GM12878 (cell line): ENCODE measurements around the gene SYCP3. TPM values are rescaled to one million over a fixed set of nuclear protein-coding genes. Genes with fewer than 3 reads are reported as not detected.

ENCODE experiments used
- ATAC-seq: fragments of 200-7000 bp; cut with Tn5 transposase; 3 replicates; pipeline ENCODE4 v1.9.1; 2020; ENCODE audit warnings: mild to moderate bottlenecking, moderate library complexity
- BruUV-seq: library from RNA; stranded (reverse); fragments of 400-500 nt; replicated peaks from 2 replicates; lab custom pipeline; 2021; lab: Mats Ljungman, UMichigan
- CTCF ChIA-PET: fragments of 300-600 bp; sonication (Branson Sonifier 250); formaldehyde crosslinking; extraction: SDS; loops from one replicate; lab custom pipeline; 2021; ENCODE audit warnings: inconsistent platforms; lab: Yijun Ruan, JAX
- POLR2A ChIA-PET: fragments of 350-600 bp; formaldehyde crosslinking; extraction: SDS; loops from one replicate; lab custom pipeline; 2021; ENCODE audit warnings: inconsistent platforms; lab: Charles Lee
- RAD21 ChIA-PET: fragments of 300-600 bp; sonication (Branson Sonifier 250); formaldehyde crosslinking; loops from one replicate; lab custom pipeline; 2023; ENCODE audit warnings: antibody characterized with exemption; ENCODE audit not compliant: unreplicated experiment; lab: Charles Lee
- SMC1A ChIA-PET: fragments of 300-600 bp; sonication (Branson Sonifier 250); formaldehyde crosslinking; loops from one replicate; lab custom pipeline; 2023; ENCODE audit not compliant: unreplicated experiment, uncharacterized antibody; lab: Charles Lee
- DNase-seq: peaks from one replicate; pipeline ENCODE4 v3.0.0-alpha.2; 2011; ENCODE audit warnings: low read depth, low spot score
- FAIRE-seq: peaks from 3 replicates; lab custom pipeline; 2011; peaks lifted over from hg19 to GRCh38; lab: Jason Lieb, UNC
- H2AFZ ChIP-seq: 2 replicates; pipeline ENCODE4 v1.6.0; 2011; ENCODE audit warnings: low read depth, low read length, control low read depth; ENCODE audit not compliant: control insufficient read depth
- H3K27ac ChIP-seq: 2 replicates; pipeline ENCODE4 v1.5.1; 2011; ENCODE audit warnings: control low read depth; ENCODE audit not compliant: control insufficient read depth, insufficient read depth
- H3K27me3 ChIP-seq, 2 experiments: replicated peaks in 1 of 2; 2 replicates each; pipeline versions ENCODE4 v1.6.0 to v1.6.1; 2011; ENCODE audit warnings: low read length in 1 of 2; ENCODE audit not compliant: control insufficient read depth in 2 of 2, insufficient read depth in 2 of 2
- H3K36me3 ChIP-seq, 2 experiments: 2 replicates each; pipeline ENCODE4 v1.5.1; 2011; ENCODE audit warnings: low read length in 1 of 2; ENCODE audit not compliant: control insufficient read depth in 2 of 2, insufficient read depth in 2 of 2
- H3K4me1 ChIP-seq: 2 replicates; pipeline ENCODE4 v1.6.1; 2011; ENCODE audit warnings: mild to moderate bottlenecking, low read length, moderate library complexity, mixed read lengths; ENCODE audit not compliant: control insufficient read depth, insufficient read depth
- H3K4me2 ChIP-seq: 2 replicates; pipeline ENCODE4 v1.6.0; 2011; ENCODE audit warnings: control low read depth; ENCODE audit not compliant: control insufficient read depth, insufficient read depth
- H3K4me3 ChIP-seq: fragments of 200-600 bp; sonication (generic); 2 replicates; pipeline ENCODE4 v1.5.1; 2016
- H3K79me2 ChIP-seq: 2 replicates; pipeline ENCODE4 v1.6.0; 2011; ENCODE audit warnings: low read length; ENCODE audit not compliant: control insufficient read depth, insufficient read depth
- H3K9ac ChIP-seq: 2 replicates; pipeline ENCODE4 v1.8.0; 2011; ENCODE audit warnings: low read length, control low read depth, mixed read lengths; ENCODE audit not compliant: control insufficient read depth, insufficient read depth
- H3K9me3 ChIP-seq: replicated peaks from 3 replicates; pipeline ENCODE4 v1.5.1; 2011; ENCODE audit warnings: mild to moderate bottlenecking, low read length; ENCODE audit not compliant: control insufficient read depth, insufficient read depth
- H4K20me1 ChIP-seq: 2 replicates; pipeline ENCODE4 v1.6.0; 2011; ENCODE audit not compliant: control insufficient read depth, insufficient read depth
- BHLHE40 ChIP-seq, 2 experiments: fragments of 450-650 bp in 1 of 2; IDR thresholded peaks; 2 replicates each; pipeline ENCODE4 v1.6.1; 2011 to 2017; ENCODE audit warnings: low read depth in 2 of 2, borderline replicate concordance in 1 of 2, improper control_type of control experiment in 1 of 2, low read length in 1 of 2, mild to moderate bottlenecking in 1 of 2
- CHD4 ChIP-seq: fragments of 200-600 bp; sonication (generic); IDR thresholded peaks from 2 replicates; pipeline ENCODE4 v1.6.1; 2016; ENCODE audit warnings: mild to moderate bottlenecking
- DPF2 ChIP-seq: fragments of 450-650 bp; IDR thresholded peaks from 2 replicates; pipeline ENCODE4 v1.6.1; 2017; ENCODE audit warnings: mild to moderate bottlenecking
- EP300 ChIP-seq, 2 experiments: fragments of 150-350 bp in 1 of 2; IDR thresholded peaks; 2 replicates each; pipeline ENCODE4 v1.6.1; 2011 to 2012; ENCODE audit warnings: low read depth in 2 of 2, low read length in 2 of 2, borderline replicate concordance in 1 of 2, improper control_type of control experiment in 1 of 2, inconsistent platforms in 1 of 2; ENCODE audit not compliant: control insufficient read depth in 1 of 2
- ETV6 ChIP-seq, 2 experiments: fragments of 450-650 bp in 1 of 2; IDR thresholded peaks in 1 of 2; conservative IDR thresholded peaks in 1 of 2; 2 replicates each; pipeline ENCODE4 v1.6.1; 2014; ENCODE audit warnings: antibody characterized with exemption in 1 of 2, borderline replicate concordance in 1 of 2, low read depth in 1 of 2, mild to moderate bottlenecking in 1 of 2, moderate library complexity in 1 of 2
- FOXK2 ChIP-seq: fragments of 450-650 bp; IDR thresholded peaks from 2 replicates; pipeline ENCODE4 v1.6.1; 2017; ENCODE audit warnings: mild to moderate bottlenecking, moderate library complexity
- HCFC1 ChIP-seq: fragments of 150-350 bp; IDR thresholded peaks from 2 replicates; pipeline ENCODE4 v1.6.1; 2014; ENCODE audit warnings: low read length
- IKZF2 ChIP-seq, 2 experiments: fragments of 450-650 bp; IDR thresholded peaks; 2 replicates each; pipeline ENCODE4 v1.6.1; 2017; ENCODE audit warnings: mild to moderate bottlenecking in 2 of 2, moderate library complexity in 2 of 2
- IRF4 ChIP-seq: IDR thresholded peaks from 2 replicates; pipeline ENCODE4 v1.6.1; 2011; ENCODE audit warnings: low read depth, low read length
- MLLT1 ChIP-seq: fragments of 450-650 bp; IDR thresholded peaks from 2 replicates; pipeline ENCODE4 v1.6.1; 2016; ENCODE audit warnings: mild to moderate bottlenecking
- NFIC ChIP-seq: IDR thresholded peaks from 2 replicates; pipeline ENCODE4 v1.6.1; 2012; ENCODE audit warnings: low read depth, mild to moderate bottlenecking, inconsistent platforms, low read length, moderate library complexity
- PAX8 ChIP-seq: fragments of 450-650 bp; IDR thresholded peaks from 2 replicates; pipeline ENCODE4 v1.6.1; 2017; ENCODE audit warnings: mild to moderate bottlenecking, moderate library complexity
- POLR2AphosphoS2 ChIP-seq: IDR thresholded peaks from 2 replicates; pipeline ENCODE4 v1.6.1; 2011; ENCODE audit warnings: low read depth, mild to moderate bottlenecking, low read length, improper control_type of control experiment, moderate library complexity
- SMC3 ChIP-seq: IDR thresholded peaks from 2 replicates; pipeline ENCODE4 v1.6.1; 2011; ENCODE audit warnings: low read length, improper control_type of control experiment, borderline replicate concordance
- TAF1 ChIP-seq: IDR thresholded peaks from 2 replicates; pipeline ENCODE4 v1.6.1; 2011; ENCODE audit warnings: mild to moderate bottlenecking, low read depth, low read length, borderline replicate concordance
- TCF7 ChIP-seq: IDR thresholded peaks from 2 replicates; pipeline ENCODE4 v1.6.1; 2014; ENCODE audit warnings: antibody characterized with exemption, borderline replicate concordance
- USF2 ChIP-seq: IDR thresholded peaks from 2 replicates; pipeline ENCODE4 v1.6.1; 2011; ENCODE audit warnings: low read depth, low read length, improper control_type of control experiment, borderline replicate concordance
- ZBTB33 ChIP-seq: fragments of 450-650 bp; IDR thresholded peaks from 2 replicates; pipeline ENCODE4 v1.6.1; 2017; ENCODE audit warnings: mild to moderate bottlenecking
- WGBS: methylation state at CpG from one replicate; pipeline ENCODE4 v1.1.6; 2016; ENCODE audit warnings: low lambda C conversion rate; ENCODE audit not compliant: insufficient replicate concordance, insufficient coverage; ENCODE audit errors: missing lambda C conversion rate; 5-methylcytosine and 5-hydroxymethylcytosine counted together
- in situ Hi-C: fragments of 300-500 bp; cut with MboI; formaldehyde crosslinking; loops from 9 replicates; pipeline ENCODE4 v1.14.3; 2018; ENCODE audit warnings: mixed read lengths
- intact Hi-C: fragments of 100-400 bp; cut with micrococcal nuclease; formaldehyde crosslinking; loops from one replicate; pipeline ENCODE4 v1.14.2; 2022; ENCODE audit not compliant: unreplicated experiment
- polyA plus RNA-seq, 11 experiments: library from polyadenylated mRNA; depleted of rRNA in 4 of 11; unstranded in 6 of 11; stranded (reverse) in 5 of 11; fragments of >200 nt; fragmentation: Nextera tagmentation in 4 of 11; fragmentation: Illumina TruSeq in 1 of 11; extraction: Ambion mirVana in 4 of 11; extraction: Trizol in 1 of 11; gene quantifications; 1 replicate in 1 of 11; 2 replicates in 10 of 11; pipeline versions ENCODE4 v1.2.1 to v1.2.3, GENCODE V29; 2011 to 2016; ENCODE audit warnings: inconsistent platforms in 2 of 11, missing spikeins in 2 of 11, low read depth in 1 of 11
- total RNA-seq, 4 experiments: library from RNA; depleted of rRNA in 3 of 4; stranded (reverse); fragments of >200 nt in 3 of 4; fragmentation: Illumina TruSeq in 1 of 4; extraction: Trizol in 1 of 4; gene quantifications; 2 replicates each; pipeline versions ENCODE4 v1.2.1 to v1.2.3, GENCODE V29; 2013 to 2021

Gene SYCP3
- total and polyA plus RNA-seq, 10 of the 15 experiments (the other 5 are each of a cell fraction or from before 2014, with no cell fraction given) = 0.08 to 0.58 (median 0.21) TPM

- intact Hi-C loops = no loop called here
- 38% methylated on average over 3 of the region's 3 CpGs for WGBS
- no peak overlapping the region for H3K9ac ChIP-seq
- no peaks in the 10 kb centered on the region for H3K4me1 ChIP-seq
- in situ Hi-C loops = no loop called here
- no peak for DNase-seq
- ChIA-PET RAD21 (interaction anchor here (0.9 to 1.1 kb wide), 2 partner anchors 48 to 57 kb away, joined by 3 read pairs; no protein-coding TSS in a partner anchor), CTCF (interaction anchor here (1.4 to 7.6 kb wide), 4 partner anchors 9 to 58 kb away, joined by 6 to 63 read pairs (median 26); partner anchors contain the start of gene GNPTAB), POLR2A (interaction anchor here (1.8 kb wide), 1 partner anchor 12 kb away, joined by 5 read pairs; no protein-coding TSS in a partner anchor), SMC1A (interaction anchor here (3.0 to 4.0 kb wide), 3 partner anchors 44 to 59 kb away, joined by 13 to 30 read pairs (median 17); partner anchors contain the start of gene GNPTAB)
- no peak; the same call in 2 of the 3 replicates for ATAC-seq
- no peak for FAIRE-seq
- H3K79me2 ChIP-seq = no peaks in the 10 kb centered on the region
- H4K20me1 ChIP-seq = no peaks in the 10 kb centered on the region
- peaks cover 6 to 9% of the 10 kb centered on the region in 2 experiments; a peak in 3 of 4 replicates for H3K36me3 ChIP-seq
- H3K9me3 ChIP-seq = no peaks in the 10 kb centered on the region
- H3K4me2 ChIP-seq = no peak overlapping the region
- no TSS peak for BruUV-seq
- no peak overlapping the region for H2AFZ ChIP-seq
- no peaks in the 10 kb centered on the region for H3K27me3 ChIP-seq
- H3K27ac ChIP-seq = no peak overlapping the region
- H3K4me3 ChIP-seq = no peak overlapping the region
- TF ChIP-seq PAX8 = no peak
- no peak for TF ChIP-seq IKZF2 (IDR thresholded peaks at IDR 0.05)
- TF ChIP-seq BHLHE40 (IDR thresholded peaks at IDR 0.05; ENCODE audit: borderline replicate concordance in 1 of 2, low read depth in 2 of 2, low read length in 1 of 2) = no peak
- no peak for TF ChIP-seq FOXK2
- TF ChIP-seq ZBTB33 = no peak
- TF ChIP-seq DPF2 = no peak
- no peak for TF ChIP-seq IRF4
- no peak for TF ChIP-seq ETV6 (conservative IDR thresholded peaks at IDR 0.05 in 1 of 2, IDR thresholded peaks at IDR 0.05 in 1 of 2; ENCODE audit: borderline replicate concordance in 1 of 2, low read depth in 1 of 2)
- no peak for TF ChIP-seq TAF1
- TF ChIP-seq TCF7 = no peak
- TF ChIP-seq HCFC1 = no peak
- no peak for TF ChIP-seq SMC3
- TF ChIP-seq NFIC = no peak
- no peak for TF ChIP-seq POLR2AphosphoS2
- no peak for TF ChIP-seq CHD4
- no peak for TF ChIP-seq USF2
- TF ChIP-seq EP300 (IDR thresholded peaks at IDR 0.05; ENCODE audit: borderline replicate concordance in 1 of 2, control insufficient read depth in 1 of 2, low read depth in 2 of 2, low read length in 2 of 2) = no peak
- no peak for TF ChIP-seq MLLT1
These were observed 42.6 kb upstream of the SYCP3 start for GRCh38 chr12:101781834-101782233.
